GM12878 (cell line): ENCODE data around the gene SLC25A52. TPM values are rescaled to one million over a fixed set of nuclear protein-coding genes. Genes with fewer than 3 reads are reported as not detected.
"Not testable (repeated sequence)": the region's sequence is repeated elsewhere in the genome, so short reads cannot be mapped to it uniquely, and the experiment has no call there.

ENCODE experiments used
- ATAC-seq: fragments of 200-7000 bp; cut with Tn5 transposase; 3 replicates; pipeline ENCODE4 v1.9.1; 2020; ENCODE audit warnings: mild to moderate bottlenecking, moderate library complexity
- BruUV-seq: library from RNA; stranded (reverse); fragments of 400-500 nt; replicated peaks from 2 replicates; lab custom pipeline; 2021; lab: Mats Ljungman, UMichigan
- CTCF ChIA-PET: fragments of 300-600 bp; sonication (Branson Sonifier 250); formaldehyde crosslinking; extraction: SDS; loops from one replicate; lab custom pipeline; 2021; ENCODE audit warnings: inconsistent platforms; lab: Yijun Ruan, JAX
- POLR2A ChIA-PET: fragments of 350-600 bp; formaldehyde crosslinking; extraction: SDS; loops from one replicate; lab custom pipeline; 2021; ENCODE audit warnings: inconsistent platforms; lab: Charles Lee
- RAD21 ChIA-PET: fragments of 300-600 bp; sonication (Branson Sonifier 250); formaldehyde crosslinking; loops from one replicate; lab custom pipeline; 2023; ENCODE audit warnings: antibody characterized with exemption; ENCODE audit not compliant: unreplicated experiment; lab: Charles Lee
- SMC1A ChIA-PET: fragments of 300-600 bp; sonication (Branson Sonifier 250); formaldehyde crosslinking; loops from one replicate; lab custom pipeline; 2023; ENCODE audit not compliant: unreplicated experiment, uncharacterized antibody; lab: Charles Lee
- DNase-seq: peaks from one replicate; pipeline ENCODE4 v3.0.0-alpha.2; 2011; ENCODE audit warnings: low read depth, low spot score
- FAIRE-seq: peaks from 3 replicates; lab custom pipeline; 2011; peaks lifted over from hg19 to GRCh38; lab: Jason Lieb, UNC
- H2AFZ ChIP-seq: 2 replicates; pipeline ENCODE4 v1.6.0; 2011; ENCODE audit warnings: low read depth, low read length, control low read depth; ENCODE audit not compliant: control insufficient read depth
- H3K27ac ChIP-seq: 2 replicates; pipeline ENCODE4 v1.5.1; 2011; ENCODE audit warnings: control low read depth; ENCODE audit not compliant: control insufficient read depth, insufficient read depth
- H3K27me3 ChIP-seq, 2 experiments: replicated peaks in 1 of 2; 2 replicates each; pipeline versions ENCODE4 v1.6.0 to v1.6.1; 2011; ENCODE audit warnings: low read length in 1 of 2; ENCODE audit not compliant: control insufficient read depth in 2 of 2, insufficient read depth in 2 of 2
- H3K36me3 ChIP-seq, 2 experiments: 2 replicates each; pipeline ENCODE4 v1.5.1; 2011; ENCODE audit warnings: low read length in 1 of 2; ENCODE audit not compliant: control insufficient read depth in 2 of 2, insufficient read depth in 2 of 2
- H3K4me1 ChIP-seq: 2 replicates; pipeline ENCODE4 v1.6.1; 2011; ENCODE audit warnings: mild to moderate bottlenecking, low read length, moderate library complexity, mixed read lengths; ENCODE audit not compliant: control insufficient read depth, insufficient read depth
- H3K4me2 ChIP-seq: 2 replicates; pipeline ENCODE4 v1.6.0; 2011; ENCODE audit warnings: control low read depth; ENCODE audit not compliant: control insufficient read depth, insufficient read depth
- H3K4me3 ChIP-seq: fragments of 200-600 bp; sonication (generic); 2 replicates; pipeline ENCODE4 v1.5.1; 2016
- H3K79me2 ChIP-seq: 2 replicates; pipeline ENCODE4 v1.6.0; 2011; ENCODE audit warnings: low read length; ENCODE audit not compliant: control insufficient read depth, insufficient read depth
- H3K9ac ChIP-seq: 2 replicates; pipeline ENCODE4 v1.8.0; 2011; ENCODE audit warnings: low read length, control low read depth, mixed read lengths; ENCODE audit not compliant: control insufficient read depth, insufficient read depth
- H3K9me3 ChIP-seq: replicated peaks from 3 replicates; pipeline ENCODE4 v1.5.1; 2011; ENCODE audit warnings: mild to moderate bottlenecking, low read length; ENCODE audit not compliant: control insufficient read depth, insufficient read depth
- H4K20me1 ChIP-seq: 2 replicates; pipeline ENCODE4 v1.6.0; 2011; ENCODE audit not compliant: control insufficient read depth, insufficient read depth
- POLR2A ChIP-seq: IDR thresholded peaks from 2 replicates; pipeline ENCODE4 v1.6.1; 2011; ENCODE audit warnings: low read depth, mild to moderate bottlenecking, low read length
- WGBS: methylation state at CpG from one replicate; pipeline ENCODE4 v1.1.6; 2016; ENCODE audit warnings: low lambda C conversion rate; ENCODE audit not compliant: insufficient replicate concordance, insufficient coverage; ENCODE audit errors: missing lambda C conversion rate; 5-methylcytosine and 5-hydroxymethylcytosine counted together
- in situ Hi-C: fragments of 300-500 bp; cut with MboI; formaldehyde crosslinking; loops from 9 replicates; pipeline ENCODE4 v1.14.3; 2018; ENCODE audit warnings: mixed read lengths
- intact Hi-C: fragments of 100-400 bp; cut with micrococcal nuclease; formaldehyde crosslinking; loops from one replicate; pipeline ENCODE4 v1.14.2; 2022; ENCODE audit not compliant: unreplicated experiment
- polyA plus RNA-seq, 11 experiments: library from polyadenylated mRNA; depleted of rRNA in 4 of 11; unstranded in 6 of 11; stranded (reverse) in 5 of 11; fragments of >200 nt; fragmentation: Nextera tagmentation in 4 of 11; fragmentation: Illumina TruSeq in 1 of 11; extraction: Ambion mirVana in 4 of 11; extraction: Trizol in 1 of 11; gene quantifications; 1 replicate in 1 of 11; 2 replicates in 10 of 11; pipeline versions ENCODE4 v1.2.1 to v1.2.3, GENCODE V29; 2011 to 2016; ENCODE audit warnings: inconsistent platforms in 2 of 11, missing spikeins in 2 of 11, low read depth in 1 of 11
- total RNA-seq, 4 experiments: library from RNA; depleted of rRNA in 3 of 4; stranded (reverse); fragments of >200 nt in 3 of 4; fragmentation: Illumina TruSeq in 1 of 4; extraction: Trizol in 1 of 4; gene quantifications; 2 replicates each; pipeline versions ENCODE4 v1.2.1 to v1.2.3, GENCODE V29; 2013 to 2021

The SLC25A52 gene
- total and polyA plus RNA-seq, 10 of the 15 experiments (the other 5 are each of a cell fraction or from before 2014, with no cell fraction given) = not detected

- ATAC-seq, SMC1A ChIA-PET, H2AFZ ChIP-seq, DNase-seq, BruUV-seq, in situ Hi-C loops, H3K27me3 ChIP-seq, H3K27ac ChIP-seq, H3K36me3 ChIP-seq, H3K9me3 ChIP-seq, FAIRE-seq, H3K4me1 ChIP-seq, H4K20me1 ChIP-seq, H3K4me3 ChIP-seq, H3K9ac ChIP-seq, H3K79me2 ChIP-seq, POLR2A ChIA-PET, H3K4me2 ChIP-seq: not testable (repeated sequence)
- intact Hi-C loops = loop anchor here (10.0 kb wide), 1 partner anchor 754 kb away; no protein-coding TSS in a partner anchor
- WGBS = 19% methylated on average over 2 of the region's 2 CpGs
- CTCF ChIA-PET = interaction anchor here (1.4 to 1.7 kb wide), 2 partner anchors 173 to 248 kb away, joined by 4 to 5 read pairs; no protein-coding TSS in a partner anchor
- RAD21 ChIA-PET = interaction anchor here (1.6 kb wide), 1 partner anchor 179 kb away, joined by 3 read pairs; no protein-coding TSS in a partner anchor
These were observed 31.5 kb downstream of the SLC25A52 start for GRCh38 chr18:31729196-31729595.

- ChIA-PET POLR2A (no interaction called here), RAD21 (interaction anchor here (0.6 to 5.4 kb wide), 6 partner anchors 8 to 169 kb away, joined by 3 to 67 read pairs (median 4); no protein-coding TSS in a partner anchor), SMC1A (interaction anchor here (0.7 to 6.2 kb wide), 13 partner anchors 13 to 299 kb away, joined by 3 to 87 read pairs (median 3); no protein-coding TSS in a partner anchor), CTCF (interaction anchor here (1.0 to 6.2 kb wide), 24 partner anchors 9 to 300 kb away, joined by 3 to 224 read pairs (median 6); no protein-coding TSS in a partner anchor)
- 11% methylated on average over 40 of the region's 43 CpGs for WGBS
- H3K4me1 ChIP-seq = no peaks in the 10 kb centered on the region
- intact Hi-C loops (loop anchor here (5.0 to 10.0 kb wide), 5 partner anchors 92 to 749 kb away; no protein-coding TSS in a partner anchor), in situ Hi-C loops (loop anchor here (5.0 kb wide), 1 partner anchor 167 kb away; no protein-coding TSS in a partner anchor)
- TF ChIP-seq POLR2A = no peak
- ATAC-seq (no peak), FAIRE-seq (no peak), DNase-seq (no peak)
- H3K27ac ChIP-seq = no peak overlapping the region
- no peak overlapping the region; the same call in 1 of the 2 replicates for H3K4me3 ChIP-seq
- H3K4me2 ChIP-seq = peak overlapping the region; percentile 54
- H3K36me3 ChIP-seq = no peaks in the 10 kb centered on the region
- no peaks in the 10 kb centered on the region for H3K27me3 ChIP-seq
- no peaks in the 10 kb centered on the region for H4K20me1 ChIP-seq
- H3K9ac ChIP-seq = peak overlapping the region; percentile 21; the same call in 1 of the 2 replicates
- H2AFZ ChIP-seq = peak overlapping the region; percentile 72
- no TSS peak for BruUV-seq
- no peaks in the 10 kb centered on the region; the same call in 1 of the 3 replicates for H3K9me3 ChIP-seq
- H3K79me2 ChIP-seq = no peaks in the 10 kb centered on the region
These were observed 36.5 kb downstream of the SLC25A52 start for GRCh38 chr18:31723990-31724711.
